Measurements from ENCODE around the gene INPP5K.

Gene INPP5K

GRCh38 chr17:1491443-1492248 lies 24.8 kb downstream of the INPP5K start:
- Mint-ChIP-seq H3K9me3 (no peaks in the 10 kb centered on the region), H3K4me3 (peak overlapping the region; percentile 83), H3K27ac (no peak overlapping the region), H3K36me3 (ENCODE audit: low read depth) (no peaks in the 10 kb centered on the region), H3K27me3 (ENCODE audit: low read depth, poor library complexity) (peaks cover 32% of the 10 kb centered on the region), H3K4me1 (peaks cover 45% of the 10 kb centered on the region)
- DNase-seq, result peak; percentile 73
- TF ChIP-seq, protein P1, sequence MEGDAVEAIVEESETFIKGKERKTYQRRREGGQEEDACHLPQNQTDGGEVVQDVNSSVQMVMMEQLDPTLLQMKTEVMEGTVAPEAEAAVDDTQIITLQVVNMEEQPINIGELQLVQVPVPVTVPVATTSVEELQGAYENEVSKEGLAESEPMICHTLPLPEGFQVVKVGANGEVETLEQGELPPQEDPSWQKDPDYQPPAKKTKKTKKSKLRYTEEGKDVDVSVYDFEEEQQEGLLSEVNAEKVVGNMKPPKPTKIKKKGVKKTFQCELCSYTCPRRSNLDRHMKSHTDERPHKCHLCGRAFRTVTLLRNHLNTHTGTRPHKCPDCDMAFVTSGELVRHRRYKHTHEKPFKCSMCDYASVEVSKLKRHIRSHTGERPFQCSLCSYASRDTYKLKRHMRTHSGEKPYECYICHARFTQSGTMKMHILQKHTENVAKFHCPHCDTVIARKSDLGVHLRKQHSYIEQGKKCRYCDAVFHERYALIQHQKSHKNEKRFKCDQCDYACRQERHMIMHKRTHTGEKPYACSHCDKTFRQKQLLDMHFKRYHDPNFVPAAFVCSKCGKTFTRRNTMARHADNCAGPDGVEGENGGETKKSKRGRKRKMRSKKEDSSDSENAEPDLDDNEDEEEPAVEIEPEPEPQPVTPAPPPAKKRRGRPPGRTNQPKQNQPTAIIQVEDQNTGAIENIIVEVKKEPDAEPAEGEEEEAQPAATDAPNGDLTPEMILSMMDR (IDR thresholded peaks at IDR 0.05), result no peak

DNA sequence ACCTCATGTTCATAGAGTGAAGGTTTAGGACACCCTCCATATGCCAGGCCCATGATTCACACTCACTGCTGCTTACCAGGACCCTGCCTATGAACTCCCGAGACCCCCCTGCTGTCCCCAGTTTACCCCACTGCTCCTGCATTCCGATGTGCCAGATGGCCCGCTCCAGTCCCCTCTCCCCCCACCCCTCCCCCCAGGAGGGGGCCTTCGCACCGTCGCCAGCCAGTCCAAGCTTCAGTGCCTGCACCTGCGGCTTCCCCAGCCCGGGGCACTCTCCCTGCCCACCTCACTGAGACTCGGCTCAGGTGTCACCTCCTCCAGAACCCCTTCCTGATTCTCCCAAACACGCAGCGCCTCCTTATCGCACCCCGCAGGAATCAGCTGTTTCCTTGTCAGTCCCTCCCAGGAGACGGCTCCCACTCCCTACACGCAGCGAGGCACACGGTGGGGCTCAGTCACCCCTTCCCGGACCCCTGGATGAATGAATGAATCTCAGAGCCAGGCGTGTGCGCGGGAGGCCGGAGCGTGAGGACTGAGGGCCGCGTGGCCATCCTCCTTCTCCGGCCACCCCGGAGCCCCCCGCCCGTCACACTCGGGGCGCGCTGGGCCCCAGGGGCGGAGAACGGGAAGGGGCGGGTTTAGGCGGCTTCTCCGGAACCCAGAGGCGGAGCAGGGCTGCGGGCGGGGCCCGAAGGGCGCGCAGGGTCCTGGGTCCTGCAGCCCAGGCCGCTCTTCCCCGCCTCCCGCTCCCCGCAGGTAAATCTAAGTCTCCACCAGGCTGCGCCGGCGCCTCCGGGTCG lies 25.6 kb downstream of the INPP5K start:
- no peaks in the 10 kb centered on the region for H3K9me3 Mint-ChIP-seq
- TF ChIP-seq, protein P1 (IDR thresholded peaks at IDR 0.05), result no peak
- H3K36me3 Mint-ChIP-seq (ENCODE audit: low read depth), result no peaks in the 10 kb centered on the region
- H3K4me1 Mint-ChIP-seq, result peaks cover 45% of the 10 kb centered on the region
- peak; percentile 66 for DNase-seq
- peak overlapping the region; percentile 82 for H3K4me3 Mint-ChIP-seq
- no peak overlapping the region for H3K27ac Mint-ChIP-seq
- peaks cover 36% of the 10 kb centered on the region for H3K27me3 Mint-ChIP-seq (ENCODE audit: low read depth, poor library complexity)

DNA sequence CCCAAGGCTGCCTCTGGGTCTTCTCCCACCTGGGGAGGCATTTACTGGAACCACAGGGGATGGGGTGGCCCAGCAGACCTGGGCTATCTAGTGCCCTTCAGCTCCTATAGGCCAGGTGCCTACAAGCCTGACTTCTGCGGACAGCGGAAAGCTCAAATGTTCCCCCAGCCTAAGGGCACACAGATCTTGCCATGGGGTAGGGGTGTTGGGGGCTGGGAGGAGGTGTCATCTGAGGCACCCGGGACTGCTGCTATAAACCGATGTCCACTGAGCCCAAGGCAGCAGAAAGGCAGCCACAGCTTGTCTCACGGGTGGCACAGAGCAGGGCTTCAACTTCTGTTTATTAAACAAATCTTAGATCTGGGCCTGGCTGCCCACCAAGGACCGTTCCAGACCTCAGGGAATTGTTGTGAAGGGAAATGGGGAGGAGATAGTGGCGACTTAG lies 27.6 kb downstream of the INPP5K start:
- peak overlapping the region; percentile 45 for H3K27ac Mint-ChIP-seq
- H3K36me3 Mint-ChIP-seq (ENCODE audit: low read depth), result no peaks in the 10 kb centered on the region
- H3K27me3 Mint-ChIP-seq (ENCODE audit: low read depth, poor library complexity), result peaks cover 37% of the 10 kb centered on the region

DNA sequence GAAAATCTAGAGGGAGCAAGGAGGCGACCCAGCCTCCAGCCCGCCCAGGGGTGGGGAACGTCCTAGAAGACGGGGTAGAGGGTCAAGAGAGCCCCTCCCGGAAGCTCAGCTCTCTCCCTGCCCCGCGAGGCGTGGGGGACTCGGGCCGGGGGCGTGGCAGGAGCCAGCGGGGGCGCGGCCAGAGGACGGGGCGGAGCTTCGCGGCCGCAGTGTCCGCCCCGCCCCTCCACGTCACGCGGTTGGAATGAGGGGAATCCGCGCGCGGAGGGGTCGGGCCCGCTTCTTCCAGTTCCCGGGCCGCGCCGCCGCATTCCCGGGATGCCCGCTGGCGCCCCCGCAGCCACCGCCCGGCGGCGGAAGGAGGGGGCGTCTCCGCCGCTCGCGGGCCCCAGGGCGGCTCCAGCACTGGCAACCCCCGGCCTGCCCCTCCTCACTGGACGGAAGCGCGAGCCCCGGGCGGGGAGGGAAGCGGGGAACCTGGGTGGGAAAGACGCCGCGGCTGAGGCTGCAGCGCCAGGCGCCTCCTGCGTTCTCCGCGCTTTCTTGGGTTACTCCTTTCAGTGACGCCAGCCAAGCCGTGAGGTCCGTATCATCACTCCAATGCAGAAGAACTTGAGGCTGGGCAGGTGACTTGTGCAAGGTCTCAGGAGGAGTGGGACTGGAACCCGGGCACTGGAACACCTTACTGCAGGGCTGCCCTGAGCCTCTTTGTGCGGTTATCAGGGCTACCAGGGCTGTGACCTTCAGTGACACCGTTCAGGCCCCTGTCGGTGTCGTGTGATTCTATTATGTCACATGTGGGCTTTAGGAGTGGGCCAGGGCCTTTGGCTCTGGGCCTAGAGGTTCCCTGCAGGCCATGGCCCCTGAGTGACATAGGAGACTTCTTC lies 28.2 kb downstream of the INPP5K start:
- no peak overlapping the region for H3K27ac Mint-ChIP-seq
- TF ChIP-seq, protein P1 (IDR thresholded peaks at IDR 0.05), result no peak
- H3K4me3 Mint-ChIP-seq, result peak overlapping the region; percentile 83
- peak; percentile 94 for DNase-seq
- no peaks in the 10 kb centered on the region for H3K9me3 Mint-ChIP-seq
- H3K36me3 Mint-ChIP-seq (ENCODE audit: low read depth), result no peaks in the 10 kb centered on the region
- peaks cover 31% of the 10 kb centered on the region for H3K27me3 Mint-ChIP-seq (ENCODE audit: low read depth, poor library complexity)
- peaks cover 54% of the 10 kb centered on the region for H3K4me1 Mint-ChIP-seq

More for the DNA sequence above, 27.6 kb downstream of the INPP5K start:
- no peaks in the 10 kb centered on the region for H3K9me3 Mint-ChIP-seq
- no peak for DNase-seq
- TF ChIP-seq, protein P1 (IDR thresholded peaks at IDR 0.05), result no peak
- peaks cover 55% of the 10 kb centered on the region for H3K4me1 Mint-ChIP-seq
- peak overlapping the region; percentile 82 for H3K4me3 Mint-ChIP-seq

GRCh38 chr17:1486802-1487695 lies 29.4 kb downstream of the INPP5K start:
- TF ChIP-seq, protein P1 (IDR thresholded peaks at IDR 0.05), result no peak
- H3K27ac Mint-ChIP-seq, result no peak overlapping the region

More at GRCh38 chr17:1486802-1487695, 29.4 kb downstream of the INPP5K start:
- peaks cover 3% of the 10 kb centered on the region for H3K36me3 Mint-ChIP-seq (ENCODE audit: low read depth)
- H3K27me3 Mint-ChIP-seq (ENCODE audit: low read depth, poor library complexity), result peaks cover 26% of the 10 kb centered on the region
- peak; percentile 47 for DNase-seq
- H3K9me3 Mint-ChIP-seq, result no peaks in the 10 kb centered on the region
- peaks cover 54% of the 10 kb centered on the region for H3K4me1 Mint-ChIP-seq
- peak overlapping the region; percentile 83 for H3K4me3 Mint-ChIP-seq
